Neural progenitor cell (in vitro differentiated cells): ENCODE data around the gene DGKE. TPM values are rescaled to one million over a fixed set of nuclear protein-coding genes. Genes with fewer than 3 reads are reported as not detected.

ENCODE experiments used
- DNase-seq: peaks from one replicate; pipeline ENCODE4 v3.0.0-alpha.2; 2016; ENCODE audit warnings: low spot score
- H2AFZ ChIP-seq: fragments of 200-600 bp; sonication (generic); replicated peaks from 2 replicates; pipeline ENCODE4 v1.6.1; 2016; ENCODE audit warnings: antibody characterized with exemption
- H3F3A ChIP-seq: fragments of 200-600 bp; sonication (generic); 2 replicates; pipeline ENCODE4 v1.6.1; 2016; ENCODE audit warnings: antibody characterized with exemption, low read depth
- H3K27ac ChIP-seq: fragments of 200-600 bp; sonication (generic); 2 replicates; pipeline ENCODE4 v1.5.1; 2016; ENCODE audit warnings: mild to moderate bottlenecking
- H3K27me3 ChIP-seq: fragments of 200-600 bp; sonication (generic); 2 replicates; pipeline ENCODE4 v1.6.1; 2016; ENCODE audit warnings: mild to moderate bottlenecking, moderate library complexity
- H3K36me3 ChIP-seq: fragments of 200-600 bp; sonication (generic); 2 replicates; pipeline ENCODE4 v1.5.1; 2016
- H3K4me1 ChIP-seq: fragments of 200-600 bp; sonication (generic); 2 replicates; pipeline ENCODE4 v1.6.1; 2016; ENCODE audit warnings: mixed run types
- H3K4me2 ChIP-seq: fragments of 200-600 bp; sonication (generic); 2 replicates; pipeline ENCODE4 v1.6.1; 2016
- H3K4me3 ChIP-seq: fragments of 200-600 bp; sonication (generic); 2 replicates; pipeline ENCODE4 v1.5.1; 2016
- H3K79me2 ChIP-seq: fragments of 200-600 bp; sonication (generic); 2 replicates; pipeline ENCODE4 v1.6.1; 2016; ENCODE audit warnings: low read depth
- H3K9ac ChIP-seq: fragments of 200-600 bp; sonication (generic); 2 replicates; pipeline ENCODE4 v1.6.1; 2016
- H3K9me3 ChIP-seq: fragments of 200-600 bp; sonication (generic); 2 replicates; pipeline ENCODE4 v1.5.1; 2016; ENCODE audit warnings: low read depth
- H4K20me1 ChIP-seq: fragments of 200-600 bp; sonication (generic); 2 replicates; pipeline ENCODE4 v1.6.1; 2016; ENCODE audit warnings: low read depth
- H3K27ac Mint-ChIP-seq: 3 replicates; pipeline ENCODE4 v1.8.0; 2021; ENCODE audit warnings: mixed read lengths
- H3K27me3 Mint-ChIP-seq: 2 replicates; pipeline ENCODE4 v1.8.0; 2022; ENCODE audit warnings: low read depth, mild to moderate bottlenecking, inconsistent platforms, moderate library complexity, mixed read lengths; ENCODE audit not compliant: insufficient read depth
- H3K36me3 Mint-ChIP-seq: 3 replicates; pipeline ENCODE4 v1.8.0; 2021; ENCODE audit warnings: mixed read lengths
- H3K4me1 Mint-ChIP-seq: 3 replicates; pipeline ENCODE4 v1.8.0; 2021; ENCODE audit warnings: mixed read lengths
- H3K4me3 Mint-ChIP-seq: 3 replicates; pipeline ENCODE4 v1.8.0; 2021; ENCODE audit warnings: mild to moderate bottlenecking, moderate library complexity, mixed read lengths
- H3K9me3 Mint-ChIP-seq: 3 replicates; pipeline ENCODE4 v1.8.0; 2020; ENCODE audit warnings: mixed read lengths
- EZH2 ChIP-seq: fragments of 200-600 bp; sonication (generic); IDR thresholded peaks from 2 replicates; pipeline ENCODE4 v1.6.1; 2017; ENCODE audit warnings: antibody characterized with exemption, mild to moderate bottlenecking, moderate library complexity
- EZH2phosphoT487 ChIP-seq: fragments of 200-600 bp; sonication (generic); IDR thresholded peaks from 2 replicates; pipeline ENCODE4 v1.6.1; 2017; ENCODE audit warnings: antibody characterized with exemption
- total RNA-seq: library from RNA; depleted of rRNA; stranded (reverse); fragments of >200 nt; gene quantifications from 2 replicates; pipeline ENCODE4 v1.2.3, GENCODE V29; 2015; ENCODE audit warnings: low replicate concordance
- TF ChIP-seq, protein P1 (sequence below): fragments of 200-600 bp; sonication (generic); IDR thresholded peaks from 2 replicates; pipeline ENCODE4 v1.5.1; 2017; ENCODE audit warnings: antibody characterized with exemption, mild to moderate bottlenecking

DGKE gene
- total RNA-seq, 1 donor from 2014 or later = 7.5 TPM

DNA sequence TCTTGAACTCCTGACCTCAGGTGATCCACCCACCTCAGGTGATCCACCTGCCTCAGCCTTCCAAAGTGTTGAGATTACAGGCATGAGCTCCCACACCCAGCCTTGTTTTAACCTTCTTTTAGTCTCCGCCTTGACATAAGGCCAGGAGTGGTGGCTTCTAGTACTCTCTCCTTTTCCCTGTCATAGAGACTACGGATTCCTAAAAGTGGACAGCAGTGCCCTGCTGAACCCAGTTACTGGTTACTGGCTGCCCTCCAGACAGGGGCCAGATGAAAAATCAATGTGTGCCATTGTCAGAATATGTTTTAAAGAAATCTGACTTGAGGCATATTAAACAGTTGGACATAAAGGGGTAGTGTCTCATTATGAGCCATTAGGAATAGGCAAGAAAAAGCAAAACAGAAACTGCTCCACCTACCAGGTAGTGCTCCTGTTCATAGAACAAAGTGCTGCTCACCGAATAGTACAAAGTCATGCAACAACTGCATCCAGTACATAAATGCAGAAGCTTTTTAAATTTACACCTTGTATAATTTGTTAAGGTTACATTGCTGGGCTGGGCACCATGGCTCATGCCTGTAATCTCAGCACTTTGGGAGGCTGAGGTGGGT, 47.8 kb downstream of the DGKE start:
- no peaks in the 10 kb centered on the region for H4K20me1 ChIP-seq
- no peak overlapping the region for H3K9ac ChIP-seq
- H3K9me3 ChIP-seq = no peaks in the 10 kb centered on the region
- Mint-ChIP-seq H3K4me3 (no peak overlapping the region), H3K27me3 (peaks cover 5% of the 10 kb centered on the region), H3K4me1 (no peaks in the 10 kb centered on the region), H3K36me3 (peaks cover 3% of the 10 kb centered on the region), H3K27ac (no peak overlapping the region), H3K9me3 (peaks cover 3% of the 10 kb centered on the region)
- no peaks in the 10 kb centered on the region for H3K27me3 ChIP-seq
- no peaks in the 10 kb centered on the region for H3F3A ChIP-seq
- no peak overlapping the region for H3K4me3 ChIP-seq
- H3K4me1 ChIP-seq = no peaks in the 10 kb centered on the region
- no peak for TF ChIP-seq EZH2phosphoT487
- TF ChIP-seq, protein P1, sequence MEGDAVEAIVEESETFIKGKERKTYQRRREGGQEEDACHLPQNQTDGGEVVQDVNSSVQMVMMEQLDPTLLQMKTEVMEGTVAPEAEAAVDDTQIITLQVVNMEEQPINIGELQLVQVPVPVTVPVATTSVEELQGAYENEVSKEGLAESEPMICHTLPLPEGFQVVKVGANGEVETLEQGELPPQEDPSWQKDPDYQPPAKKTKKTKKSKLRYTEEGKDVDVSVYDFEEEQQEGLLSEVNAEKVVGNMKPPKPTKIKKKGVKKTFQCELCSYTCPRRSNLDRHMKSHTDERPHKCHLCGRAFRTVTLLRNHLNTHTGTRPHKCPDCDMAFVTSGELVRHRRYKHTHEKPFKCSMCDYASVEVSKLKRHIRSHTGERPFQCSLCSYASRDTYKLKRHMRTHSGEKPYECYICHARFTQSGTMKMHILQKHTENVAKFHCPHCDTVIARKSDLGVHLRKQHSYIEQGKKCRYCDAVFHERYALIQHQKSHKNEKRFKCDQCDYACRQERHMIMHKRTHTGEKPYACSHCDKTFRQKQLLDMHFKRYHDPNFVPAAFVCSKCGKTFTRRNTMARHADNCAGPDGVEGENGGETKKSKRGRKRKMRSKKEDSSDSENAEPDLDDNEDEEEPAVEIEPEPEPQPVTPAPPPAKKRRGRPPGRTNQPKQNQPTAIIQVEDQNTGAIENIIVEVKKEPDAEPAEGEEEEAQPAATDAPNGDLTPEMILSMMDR = no peak
- TF ChIP-seq EZH2 = no peak
- H3K4me2 ChIP-seq = no peak overlapping the region
- H2AFZ ChIP-seq = no peak overlapping the region
- H3K36me3 ChIP-seq = no peaks in the 10 kb centered on the region
- no peaks in the 10 kb centered on the region for H3K79me2 ChIP-seq
- DNase-seq = no peak
- no peak overlapping the region for H3K27ac ChIP-seq

DNA sequence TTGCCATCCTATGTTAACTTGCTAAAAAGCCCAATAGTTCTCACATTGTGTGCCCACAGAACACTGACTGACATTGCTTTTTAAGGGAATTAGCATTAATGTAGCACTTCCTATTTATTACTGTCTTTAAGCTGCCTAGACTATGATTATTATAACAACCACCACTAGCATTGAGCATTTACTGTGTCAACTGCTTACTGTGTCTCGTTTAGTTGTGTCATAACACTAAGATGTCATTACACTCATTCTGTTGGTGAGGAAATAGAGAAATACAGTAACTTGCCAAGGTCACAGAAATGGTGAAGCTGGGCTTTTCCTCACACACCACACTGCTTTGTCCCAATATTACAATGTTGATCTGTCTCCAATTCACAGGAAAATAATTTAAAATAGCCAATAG, 49.7 kb downstream of the DGKE start:
- DNase-seq = no peak
- no peaks in the 10 kb centered on the region for H3K4me1 ChIP-seq
- no peaks in the 10 kb centered on the region for H3K79me2 ChIP-seq
- H3K27me3 ChIP-seq = no peaks in the 10 kb centered on the region
- Mint-ChIP-seq H3K36me3 (peaks cover 9% of the 10 kb centered on the region), H3K4me1 (no peaks in the 10 kb centered on the region), H3K27me3 (peaks cover 2% of the 10 kb centered on the region), H3K27ac (no peak overlapping the region), H3K9me3 (peaks cover 12% of the 10 kb centered on the region), H3K4me3 (no peak overlapping the region)
- H4K20me1 ChIP-seq = no peaks in the 10 kb centered on the region
- H3K27ac ChIP-seq = no peak overlapping the region
- H3F3A ChIP-seq = no peaks in the 10 kb centered on the region
- H3K9ac ChIP-seq = no peak overlapping the region
- no peak overlapping the region for H3K4me2 ChIP-seq
- H3K4me3 ChIP-seq = no peak overlapping the region
- H2AFZ ChIP-seq = no peak overlapping the region
- H3K36me3 ChIP-seq = no peaks in the 10 kb centered on the region
- TF ChIP-seq EZH2 (no peak), EZH2phosphoT487 (no peak)
- TF ChIP-seq, protein P1 = no peak
- H3K9me3 ChIP-seq = no peaks in the 10 kb centered on the region

DNA sequence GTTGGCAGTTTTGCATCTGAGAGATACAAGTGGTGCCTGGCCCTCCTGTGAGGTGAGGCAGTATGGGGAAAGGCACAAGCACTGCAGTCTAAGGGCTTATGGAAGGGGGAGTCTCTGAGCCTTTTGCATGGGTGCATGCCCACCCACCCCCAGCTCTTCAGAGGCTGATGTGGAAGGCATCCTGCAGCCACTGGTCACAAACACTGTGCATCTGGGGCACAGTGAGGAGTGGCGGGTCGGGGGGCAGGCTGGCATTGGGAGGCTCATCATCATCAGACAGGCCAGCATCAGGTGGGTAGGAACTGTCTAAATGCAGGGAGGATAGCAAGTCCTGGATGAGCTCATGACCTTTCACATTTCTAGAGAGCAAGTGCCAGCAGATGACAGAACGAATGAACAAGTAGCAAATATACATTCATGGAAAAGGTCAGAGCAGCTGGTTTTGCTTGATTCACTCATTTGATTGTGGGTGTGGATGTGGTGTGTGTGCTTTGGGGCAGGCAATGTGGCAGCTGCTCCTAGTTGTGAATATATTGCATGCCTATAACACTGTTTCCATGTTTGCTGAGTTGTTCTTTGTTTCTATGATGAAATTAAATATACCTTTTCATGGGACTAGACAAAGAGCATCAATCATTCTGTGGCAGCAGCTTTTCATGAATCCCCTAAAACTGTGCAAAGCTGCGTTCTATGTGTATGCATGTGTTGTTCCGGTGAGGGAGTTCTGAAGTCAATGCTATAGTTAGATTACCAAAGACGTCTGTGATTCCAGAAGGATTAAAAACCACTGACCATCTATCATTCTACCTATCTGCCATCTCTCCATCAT, 50.7 kb downstream of the DGKE start:
- peaks cover 12% of the 10 kb centered on the region for H3K9me3 Mint-ChIP-seq
- H3K27ac Mint-ChIP-seq = no peak overlapping the region
- H3K9ac ChIP-seq = no peak overlapping the region
- H3K27me3 ChIP-seq = no peaks in the 10 kb centered on the region
- TF ChIP-seq EZH2 = no peak
- TF ChIP-seq EZH2phosphoT487 = no peak
- TF ChIP-seq, protein P1 = no peak
- DNase-seq = no peak
- H3K36me3 Mint-ChIP-seq = peaks cover 9% of the 10 kb centered on the region
- H3K36me3 ChIP-seq = no peaks in the 10 kb centered on the region
- no peak overlapping the region for H3K4me3 Mint-ChIP-seq
- H3K9me3 ChIP-seq = no peaks in the 10 kb centered on the region
- no peaks in the 10 kb centered on the region for H3K79me2 ChIP-seq
- no peak overlapping the region for H2AFZ ChIP-seq
- no peak overlapping the region for H3K27ac ChIP-seq
- no peaks in the 10 kb centered on the region for H3F3A ChIP-seq
- H3K4me1 Mint-ChIP-seq = no peaks in the 10 kb centered on the region
- no peak overlapping the region for H3K4me2 ChIP-seq
- H3K4me3 ChIP-seq = no peak overlapping the region
- no peaks in the 10 kb centered on the region for H4K20me1 ChIP-seq
- no peaks in the 10 kb centered on the region for H3K4me1 ChIP-seq
- peaks cover 2% of the 10 kb centered on the region for H3K27me3 Mint-ChIP-seq
